Psoas muscle (tissue), 8 donors: ENCODE data around the gene PON2. TPM values are rescaled to one million over a fixed set of nuclear protein-coding genes. Genes with fewer than 3 reads are reported as not detected.
"Not testable (repeated sequence)": the region's sequence is repeated elsewhere in the genome, so short reads cannot be mapped to it uniquely, and the experiment has no call there.

Experiments used
- ATAC-seq, 4 donors: fragments of 200-7000 bp; cut with Tn5 transposase; one replicate each; pipeline ENCODE4 v1.9.1; 2020; ENCODE audit warnings: moderate library complexity in 3 of 4, mild to moderate bottlenecking in 2 of 4
- DNase-seq, 2 donors: peaks; one replicate each; pipeline ENCODE4 v3.0.0-alpha.2; 2020
- H3K27ac ChIP-seq: fragments of 200-600 bp; one replicate; pipeline ENCODE4 v1.8.0; 2022
- H3K27me3 ChIP-seq, 3 donors: fragments of 200-600 bp in 1 of 3; one replicate each; pipeline versions ENCODE4 v1.6.1 to v1.8.0; 2013 to 2022; ENCODE audit warnings: low read length in 2 of 3, mild to moderate bottlenecking in 2 of 3, moderate library complexity in 1 of 3; ENCODE audit not compliant: insufficient read depth in 3 of 3
- H3K36me3 ChIP-seq, 2 donors: fragments of 200-600 bp in 1 of 2; one replicate each; pipeline versions ENCODE4 v1.6.1 to v1.8.0; 2013 to 2022; ENCODE audit warnings: low read depth in 1 of 2, mild to moderate bottlenecking in 1 of 2, moderate library complexity in 1 of 2; ENCODE audit not compliant: insufficient read depth in 1 of 2
- H3K4me1 ChIP-seq: fragments of 200-600 bp; one replicate; pipeline ENCODE4 v1.8.0; 2022
- H3K4me3 ChIP-seq: fragments of 200-600 bp; one replicate; pipeline ENCODE4 v1.8.0; 2022; ENCODE audit warnings: mild to moderate bottlenecking
- H3K9me3 ChIP-seq: fragments of 200-600 bp; one replicate; pipeline ENCODE4 v1.8.0; 2022
- CTCF ChIP-seq: fragments of 200-600 bp; IDR thresholded peaks from one replicate; pipeline ENCODE4 v1.8.0; 2022; ENCODE audit warnings: antibody characterized with exemption
- WGBS, 3 donors: extraction: QIAGEN DNeasy Blood & Tissue Kit; methylation state at CpG; one replicate each; pipeline versions ENCODE4 v1.1.6 to v1.1.7; 2013; 5-methylcytosine and 5-hydroxymethylcytosine counted together
- intact Hi-C, 2 donors: fragments of 100-400 bp; cut with DNase I; formaldehyde crosslinking; loops; one replicate each; pipeline versions ENCODE4 v1.11.0 to v1.14.2; 2022
- polyA plus RNA-seq, 3 donors: library from polyadenylated mRNA; stranded (reverse); fragments of 200-250 nt; gene quantifications; one replicate each; pipeline ENCODE4 v1.2.3, GENCODE V29; 2013
- total RNA-seq, 4 donors: library from RNA; stranded (reverse); fragmentation: NEBNext Ultra II Directional in 2 of 4; extraction: Animal tissue kit (Norgen Biotek cat#: 25700) in 2 of 4; gene quantifications; one replicate each; pipeline versions ENCODE4 v1.2.1 to v1.2.4, GENCODE V29; 2021 to 2023
- donor health status: healthy with polysubstance abuse.
- donor health status: DM: no; HTN: no; CAD: no; lungs with moderate emphysema.
- donor health status: Bipolar disorder and iron deficiency.
- donor health status: healthy.
- donor health status: DM: yes; HTN: yes; CAD: no.
- donor health status: DM: no; HTN: no; CAD: no.
- donor health status: DM: no; HTN: no; CAD: no.
- donor health status: DM: yes; HTN: yes; CAD: no.

The PON2 gene
- total and polyA plus RNA-seq, 7 donors: 10.8 to 25.2 (median 14.5) TPM

- no peak for DNase-seq
- WGBS, 3 donors: 89 to 98% (median 93%) methylated on average over 1 of the region's 1 CpG
- H3K27me3 ChIP-seq: no peaks in the 10 kb centered on the region
- no peaks in the 10 kb centered on the region for H3K4me1 ChIP-seq
- no peaks in the 10 kb centered on the region for H3K36me3 ChIP-seq
- no peaks in the 10 kb centered on the region for H3K9me3 ChIP-seq
- H3K27ac ChIP-seq: no peak overlapping the region
- ATAC-seq: no peak
- no peak for TF ChIP-seq CTCF
- H3K4me3 ChIP-seq: no peak overlapping the region
- intact Hi-C loops: no loop called here
Measured at GRCh38 chr7:95469187-95469586, 34.4 kb upstream of the PON2 start.

- H3K4me3 ChIP-seq: no peak overlapping the region
- H3K27ac ChIP-seq: no peak overlapping the region
- no peak for DNase-seq
- H3K27me3 ChIP-seq: no peaks in the 10 kb centered on the region
- H3K36me3 ChIP-seq: no peaks in the 10 kb centered on the region
- no peaks in the 10 kb centered on the region for H3K9me3 ChIP-seq
- TF ChIP-seq CTCF: no peak
- H3K4me1 ChIP-seq: no peaks in the 10 kb centered on the region
- intact Hi-C loops: no loop called here
- no peak for ATAC-seq
- WGBS, 3 donors: 96 to 100% (median 100%) methylated on average over 1 of the region's 1 CpG
Measured at GRCh38 chr7:95467912-95468607, 33.2 kb upstream of the PON2 start.

GRCh38 chr7:95460653-95461052, 25.8 kb upstream of the PON2 start:
- DNase-seq: not testable (repeated sequence)

GRCh38 chr7:95457947-95458346, 23.1 kb upstream of the PON2 start:
- ATAC-seq (no peak), DNase-seq (no peak)
- H3K27ac ChIP-seq: no peak overlapping the region
- no peak for TF ChIP-seq CTCF
- no peaks in the 10 kb centered on the region for H3K36me3 ChIP-seq
- no peaks in the 10 kb centered on the region for H3K9me3 ChIP-seq
- no peaks in the 10 kb centered on the region for H3K4me1 ChIP-seq
- no peaks in the 10 kb centered on the region for H3K27me3 ChIP-seq
- H3K4me3 ChIP-seq: no peak overlapping the region
- intact Hi-C loops: no loop called here

More at GRCh38 chr7:95460653-95461052, 25.8 kb upstream of the PON2 start:
- H3K4me1 ChIP-seq, H3K4me3 ChIP-seq, H3K27ac ChIP-seq, H3K27me3 ChIP-seq, intact Hi-C loops, ATAC-seq, H3K9me3 ChIP-seq, H3K36me3 ChIP-seq: not testable (repeated sequence)
- 85 to 97% (median 86%) methylated on average over 2 of the region's 2 CpGs for WGBS, 3 donors

GRCh38 chr7:95454438-95455045, 19.7 kb upstream of the PON2 start:
- DNase-seq: no peak
- WGBS, 3 donors: 77 to 84% (median 81%) methylated on average over 2 of the region's 2 CpGs
- TF ChIP-seq CTCF: no peak
- Histone ChIP-seq H3K27me3 (no peaks in the 10 kb centered on the region), H3K9me3 (no peaks in the 10 kb centered on the region), H3K36me3 (no peaks in the 10 kb centered on the region), H3K27ac (no peak overlapping the region), H3K4me1 (no peaks in the 10 kb centered on the region), H3K4me3 (no peak overlapping the region)
- ATAC-seq: no peak
- intact Hi-C loops: no loop called here
